H9 (cell line): ENCODE results near the gene DDX55. TPM values are rescaled to one million over a fixed set of nuclear protein-coding genes. Genes with fewer than 3 reads are reported as not detected.

Source experiments
- DNase-seq: peaks from one replicate; pipeline ENCODE4 v3.0.0-alpha.2; 2017
- H2AFZ ChIP-seq: one replicate; pipeline ENCODE4 v1.6.1; 2013; ENCODE audit warnings: mild to moderate bottlenecking, low read length, control low read depth, moderate library complexity
- H2AK5ac ChIP-seq: 2 replicates; pipeline ENCODE4 v1.6.1; 2013; ENCODE audit warnings: low read length, control low read depth, mixed read lengths; ENCODE audit not compliant: insufficient read length
- H2BK120ac ChIP-seq: one replicate; pipeline ENCODE4 v1.6.1; 2013; ENCODE audit warnings: low read depth, mild to moderate bottlenecking, low read length, control low read depth, inconsistent platforms; ENCODE audit not compliant: poor library complexity, severe bottlenecking
- H2BK12ac ChIP-seq: 2 replicates; pipeline ENCODE4 v1.6.1; 2013; ENCODE audit warnings: low read length, control low read depth, mixed read lengths, low read depth; ENCODE audit not compliant: insufficient read length
- H2BK15ac ChIP-seq: 2 replicates; pipeline ENCODE4 v1.6.1; 2013; ENCODE audit warnings: low read depth, low read length, control low read depth
- H2BK20ac ChIP-seq: one replicate; pipeline ENCODE4 v1.6.1; 2013; ENCODE audit warnings: low read depth, mild to moderate bottlenecking, low read length, control low read depth, inconsistent platforms; ENCODE audit not compliant: poor library complexity, severe bottlenecking
- H2BK5ac ChIP-seq: 2 replicates; pipeline ENCODE4 v1.6.1; 2013; ENCODE audit warnings: low read length, control low read depth, mixed read lengths; ENCODE audit not compliant: insufficient read length
- H3K14ac ChIP-seq: 2 replicates; pipeline ENCODE4 v1.6.1; 2013; ENCODE audit warnings: low read length, control low read depth; ENCODE audit not compliant: insufficient read depth
- H3K18ac ChIP-seq: 2 replicates; pipeline ENCODE4 v1.6.1; 2013; ENCODE audit warnings: low read depth, mild to moderate bottlenecking, mixed read lengths, low read length, control low read depth; ENCODE audit not compliant: insufficient read length
- H3K23ac ChIP-seq: 2 replicates; pipeline ENCODE4 v1.6.1; 2013; ENCODE audit warnings: low read length, control low read depth, mixed read lengths, low read depth; ENCODE audit not compliant: insufficient read length
- H3K23me2 ChIP-seq: 2 replicates; pipeline ENCODE4 v1.6.1; 2013; ENCODE audit warnings: low read depth, mild to moderate bottlenecking, mixed read lengths, low read length, control low read depth; ENCODE audit not compliant: insufficient read length, poor library complexity, severe bottlenecking
- H3K27ac ChIP-seq: 2 replicates; pipeline ENCODE4 v1.5.1; 2013; ENCODE audit warnings: low read length, control low read depth, mixed read lengths, low read depth; ENCODE audit not compliant: insufficient read length
- H3K27me3 ChIP-seq: 2 replicates; pipeline ENCODE4 v1.6.1; 2013; ENCODE audit warnings: low read length, control low read depth, inconsistent platforms; ENCODE audit not compliant: insufficient read depth
- H3K4ac ChIP-seq: 2 replicates; pipeline ENCODE4 v1.6.1; 2013; ENCODE audit warnings: low read depth, mild to moderate bottlenecking, control low read depth, inconsistent platforms, low read length, moderate library complexity
- H3K4me1 ChIP-seq: 2 replicates; pipeline ENCODE4 v1.6.1; 2013; ENCODE audit warnings: low read length, control low read depth, inconsistent platforms; ENCODE audit not compliant: insufficient read depth
- H3K4me2 ChIP-seq: 2 replicates; pipeline ENCODE4 v1.6.1; 2013; ENCODE audit warnings: low read length, control low read depth, mixed read lengths; ENCODE audit not compliant: insufficient read length, insufficient read depth
- H3K56ac ChIP-seq: 2 replicates; pipeline ENCODE4 v1.6.1; 2013; ENCODE audit warnings: low read depth, mild to moderate bottlenecking, mixed read lengths, low read length, control low read depth; ENCODE audit not compliant: insufficient read length
- H3K79me1 ChIP-seq: 2 replicates; pipeline ENCODE4 v1.6.1; 2013; ENCODE audit warnings: low read depth, mild to moderate bottlenecking, moderate library complexity, low read length, control low read depth, inconsistent platforms; ENCODE audit not compliant: insufficient read depth, poor library complexity, severe bottlenecking
- H3K79me2 ChIP-seq: 2 replicates; pipeline ENCODE4 v1.6.1; 2013; ENCODE audit warnings: low read length, control low read depth, inconsistent platforms; ENCODE audit not compliant: insufficient read depth
- H3K9ac ChIP-seq: 2 replicates; pipeline ENCODE4 v1.6.1; 2013; ENCODE audit warnings: low read length, control low read depth, mixed read lengths; ENCODE audit not compliant: insufficient read length; ENCODE audit errors: extremely low read depth
- H3K9me3 ChIP-seq: one replicate; pipeline ENCODE4 v1.6.1; 2013; ENCODE audit warnings: low read depth, low read length, inconsistent platforms; ENCODE audit not compliant: control insufficient read depth
- H3T11ph ChIP-seq: one replicate; pipeline ENCODE4 v1.6.1; 2013; ENCODE audit warnings: mild to moderate bottlenecking, low read length, control low read depth, inconsistent platforms
- H4K20me1 ChIP-seq: one replicate; pipeline ENCODE4 v1.6.1; 2013; ENCODE audit not compliant: control insufficient read depth, insufficient read length, insufficient read depth
- H4K5ac ChIP-seq: 2 replicates; pipeline ENCODE4 v1.6.1; 2013; ENCODE audit warnings: low read depth, mild to moderate bottlenecking, mixed read lengths, low read length, control low read depth; ENCODE audit not compliant: insufficient read length
- H4K8ac ChIP-seq: replicated peaks from 2 replicates; pipeline ENCODE4 v1.6.1; 2013; ENCODE audit warnings: low read length, control low read depth, mixed read lengths, low read depth; ENCODE audit not compliant: insufficient read length
- H4K91ac ChIP-seq: 2 replicates; pipeline ENCODE4 v1.6.1; 2013; ENCODE audit warnings: low read depth, mild to moderate bottlenecking, moderate library complexity, mixed read lengths, low read length, control low read depth; ENCODE audit not compliant: insufficient read length
- H3K27ac Mint-ChIP-seq, 3 experiments: 2 replicates in 2 of 3; 3 replicates in 1 of 3; pipeline ENCODE4 v1.8.0; 2020 to 2021; ENCODE audit warnings: mixed read lengths in 3 of 3, mild to moderate bottlenecking in 1 of 3, moderate library complexity in 1 of 3
- H3K27me3 Mint-ChIP-seq: 2 replicates; pipeline ENCODE4 v1.8.0; 2021; ENCODE audit warnings: low read depth, mild to moderate bottlenecking, moderate library complexity, mixed read lengths
- H3K36me3 Mint-ChIP-seq, 3 experiments: 2 replicates in 2 of 3; 3 replicates in 1 of 3; pipeline ENCODE4 v1.8.0; 2020 to 2021; ENCODE audit warnings: low read depth in 3 of 3, mixed read lengths in 3 of 3; ENCODE audit not compliant: insufficient read depth in 1 of 3
- H3K4me1 Mint-ChIP-seq, 2 experiments: 2 replicates each; pipeline ENCODE4 v1.8.0; 2020; ENCODE audit warnings: mixed read lengths in 2 of 2
- H3K4me3 Mint-ChIP-seq, 2 experiments: 2 replicates in 1 of 2; 3 replicates in 1 of 2; pipeline ENCODE4 v1.8.0; 2020 to 2021; ENCODE audit warnings: mild to moderate bottlenecking in 2 of 2, mixed read lengths in 2 of 2, moderate library complexity in 1 of 2
- H3K9me3 Mint-ChIP-seq, 2 experiments: 2 replicates in 1 of 2; 3 replicates in 1 of 2; pipeline ENCODE4 v1.8.0; 2020; ENCODE audit warnings: mild to moderate bottlenecking in 2 of 2, mixed read lengths in 2 of 2, moderate library complexity in 1 of 2
- CTCF ChIP-seq: fragments of 200-600 bp; sonication (generic); conservative IDR thresholded peaks from 3 replicates; pipeline ENCODE4 v1.8.0; 2021; ENCODE audit warnings: antibody characterized with exemption, mild to moderate bottlenecking
- WGBS: extraction: QIAGEN DNeasy Blood & Tissue Kit; methylation state at CpG from one replicate; pipeline ENCODE4 v1.1.7; 2013; ENCODE audit warnings: missing lambda C conversion rate, low lambda C conversion rate, mixed read lengths; ENCODE audit not compliant: insufficient read length; ENCODE audit errors: extremely low coverage; 5-methylcytosine and 5-hydroxymethylcytosine counted together
- total RNA-seq: library from RNA; stranded (reverse); gene quantifications from 2 replicates; pipeline ENCODE4 v1.2.1, GENCODE V29; 2021

The DDX55 gene
- total RNA-seq, 1 experiment from 2014 or later = 51.7 TPM

- TF ChIP-seq CTCF = no peak
- no peaks in the 10 kb centered on the region for H3K23me2 ChIP-seq
- no peaks in the 10 kb centered on the region for H3K27me3 ChIP-seq
- H3K9me3 ChIP-seq = no peaks in the 10 kb centered on the region
- no peak overlapping the region for H3K56ac ChIP-seq
- no peak overlapping the region for H2BK15ac ChIP-seq
- no peaks in the 10 kb centered on the region for H4K20me1 ChIP-seq
- H2BK5ac ChIP-seq = no peak overlapping the region
- WGBS = no CpG with 5 or more reads among the region's 5 CpGs
- no peaks in the 10 kb centered on the region for H3K27me3 Mint-ChIP-seq
- H3K9me3 Mint-ChIP-seq = no peaks in the 10 kb centered on the region
- H2BK20ac ChIP-seq = no peak overlapping the region
- no peak overlapping the region for H2BK12ac ChIP-seq
- H3K79me2 ChIP-seq = no peaks in the 10 kb centered on the region
- H2AK5ac ChIP-seq = no peak overlapping the region
- H3K4ac ChIP-seq = no peak overlapping the region
- no peak overlapping the region for H4K5ac ChIP-seq
- no peak overlapping the region for H4K8ac ChIP-seq
- DNase-seq = no peak
- no peak overlapping the region for H3K14ac ChIP-seq
- no peak overlapping the region for H3K4me3 Mint-ChIP-seq
- no peaks in the 10 kb centered on the region for H3K4me1 Mint-ChIP-seq
- no peak overlapping the region for H4K91ac ChIP-seq
- no peak overlapping the region for H3K23ac ChIP-seq
- H3K79me1 ChIP-seq = no peaks in the 10 kb centered on the region
- no peak overlapping the region for H2AFZ ChIP-seq
- H3T11ph ChIP-seq = no peak overlapping the region
- no peak overlapping the region for H2BK120ac ChIP-seq
- no peak overlapping the region for H3K27ac ChIP-seq
- H3K27ac Mint-ChIP-seq = no peak overlapping the region
- H3K9ac ChIP-seq = no peak overlapping the region
- no peak overlapping the region for H3K4me2 ChIP-seq
- no peaks in the 10 kb centered on the region for H3K4me1 ChIP-seq
- H3K18ac ChIP-seq = no peak overlapping the region
- H3K36me3 Mint-ChIP-seq = peaks cover 11 to 50% (median 39%) of the 10 kb centered on the region in 3 experiments; a peak in 6 of 7 replicates
Observed at GRCh38 chr12:123659996-123660727, 58.3 kb downstream of the DDX55 start.
